ENCODE data around the gene GCC1. TPM values are rescaled to one million over a fixed set of nuclear protein-coding genes. Genes with fewer than 3 reads are reported as not detected.

GCC1 gene
- 25.2 and 27.0 TPM in 2 replicates for total RNA-seq (2021)
- percentile 85 among the genes with signal in this experiment for Bru-seq, nascent RNA
- BruChase-seq, experiment 1, labeled RNA remaining after a 2-hour chase, result percentile 97 among the genes with signal in this experiment
- BruChase-seq, experiment 2, labeled RNA remaining after a 6-hour chase, result percentile 89 among the genes with signal in this experiment
- long read RNA-seq, full-length matches to known transcripts, result 37 of 40 reads
- long read RNA-seq, partial matches to known transcripts, result 0 of 40 reads
- long read RNA-seq, other reads (novel, unspliced or antisense), result 3 of 40 reads

- Histone ChIP-seq H3K4me1 (replicated peaks; ENCODE audit: insufficient read depth) (peaks cover 31% of the 10 kb centered on the region), H3K27ac (peak within 1 kb of the TSS; percentile 52), H3K27me3 (ENCODE audit: insufficient read depth, low read depth) (no peaks in the 10 kb centered on the region), H3K4me3 (peak within 1 kb of the TSS; percentile 87), H2AFZ (peak within 1 kb of the TSS; percentile 97), H3K36me3 (ENCODE audit: low read depth) (0 out of 2 replicates have a peak, but pooled peaks cover 4% of the 10 kb centered on the region), H3K79me2 (ENCODE audit: low read depth) (peaks cover 45% of the 10 kb centered on the region), H4K20me1 (ENCODE audit: insufficient read depth) (peaks cover 29% of the 10 kb centered on the region; the same call in 1 of the 2 replicates), H3K4me2 (peak within 1 kb of the TSS; percentile 97), H3F3A (ENCODE audit: insufficient read depth, low read depth) (no peaks in the 10 kb centered on the region; the same call in 1 of the 2 replicates), H3K9me3 (ENCODE audit: insufficient read depth, low read depth) (no peaks in the 10 kb centered on the region), H3K9me2 (ENCODE audit: insufficient read depth) (no peaks in the 10 kb centered on the region)
- DNase-seq, result peak; percentile 69 to 96
- TF ChIP-seq CTCF (conservative IDR thresholded peaks at IDR 0.05) (no peak), EZH2 (IDR thresholded peaks at IDR 0.05; ENCODE audit: low read depth) (no peak)
- CTCF ChIA-PET, result interaction anchor here (0.6 kb wide), 1 partner anchor 333 kb away, joined by 4 read pairs; no protein-coding TSS in a partner anchor
- TSS peak; percentile 46 for BruUV-seq (replicated peaks)
- POLR2A ChIA-PET (ENCODE audit: unreplicated experiment), result interaction anchor here (0.6 kb wide), 3 partner anchors 330 to 538 kb away, joined by 3 read pairs; no protein-coding TSS in a partner anchor
- intact Hi-C loops (cut with micrococcal nuclease; ENCODE audit: unreplicated experiment), result loop anchor here (1.0 to 5.0 kb wide), 2 partner anchors 66 to 437 kb away; no protein-coding TSS in a partner anchor
These were observed at the start of gene GCC1 for GRCh38 chr7:127585044-127585953. TSS of gene GCC1 (minus strand) at chr7:127585596. CDS start at chr7:127585182, 414 bp downstream.

- no TSS peak for BruUV-seq (replicated peaks)
- no peaks in the 10 kb centered on the region for H3K4me1 ChIP-seq (replicated peaks; ENCODE audit: insufficient read depth)
- CTCF ChIA-PET, result no interaction called here
- TF ChIP-seq EZH2 (IDR thresholded peaks at IDR 0.05; ENCODE audit: low read depth), result no peak
- TF ChIP-seq CTCF (conservative IDR thresholded peaks at IDR 0.05), result no peak
- H3K9me2 ChIP-seq (ENCODE audit: insufficient read depth), result no peaks in the 10 kb centered on the region
- H3K27ac ChIP-seq, result no peak overlapping the region
- POLR2A ChIA-PET (ENCODE audit: unreplicated experiment), result no interaction called here
- no peaks in the 10 kb centered on the region for H3F3A ChIP-seq (ENCODE audit: insufficient read depth, low read depth)
- no peaks in the 10 kb centered on the region for H4K20me1 ChIP-seq (ENCODE audit: insufficient read depth)
- no peak overlapping the region for H3K4me2 ChIP-seq
- H3K9me3 ChIP-seq (ENCODE audit: insufficient read depth, low read depth), result no peaks in the 10 kb centered on the region
- DNase-seq, result no peak
- H3K79me2 ChIP-seq (ENCODE audit: low read depth), result no peaks in the 10 kb centered on the region
- 0 out of 2 replicates have a peak, but pooled peaks cover 4% of the 10 kb centered on the region for H3K27me3 ChIP-seq (ENCODE audit: insufficient read depth, low read depth)
- H2AFZ ChIP-seq, result no peak overlapping the region
- intact Hi-C loops (cut with micrococcal nuclease; ENCODE audit: unreplicated experiment), result no loop called here
- H3K36me3 ChIP-seq (ENCODE audit: low read depth), result no peaks in the 10 kb centered on the region
- H3K4me3 ChIP-seq, result no peak overlapping the region
These were observed 47.0 kb upstream of the GCC1 start for GRCh38 chr7:127632276-127632910.

- H2AFZ ChIP-seq, result no peak overlapping the region
- no peaks in the 10 kb centered on the region for H3F3A ChIP-seq (ENCODE audit: insufficient read depth, low read depth)
- BruUV-seq (replicated peaks), result no TSS peak
- peak in 1 of 2 experiments; percentile 17 for DNase-seq
- H3K4me3 ChIP-seq, result no peak overlapping the region
- no peak overlapping the region for H3K4me2 ChIP-seq
- no peaks in the 10 kb centered on the region for H3K9me2 ChIP-seq (ENCODE audit: insufficient read depth)
- H4K20me1 ChIP-seq (ENCODE audit: insufficient read depth), result no peaks in the 10 kb centered on the region
- intact Hi-C loops (cut with micrococcal nuclease; ENCODE audit: unreplicated experiment), result no loop called here
- no peak overlapping the region for H3K27ac ChIP-seq
- no peaks in the 10 kb centered on the region for H3K4me1 ChIP-seq (replicated peaks; ENCODE audit: insufficient read depth)
- peak; percentile 60; the same call in 1 of the 2 replicates for TF ChIP-seq CTCF (conservative IDR thresholded peaks at IDR 0.05)
- no peak for TF ChIP-seq EZH2 (IDR thresholded peaks at IDR 0.05; ENCODE audit: low read depth)
- POLR2A ChIA-PET (ENCODE audit: unreplicated experiment), result no interaction called here
- H3K27me3 ChIP-seq (ENCODE audit: insufficient read depth, low read depth), result 0 out of 2 replicates have a peak, but pooled peaks cover 4% of the 10 kb centered on the region
- no peaks in the 10 kb centered on the region for H3K36me3 ChIP-seq (ENCODE audit: low read depth)
- H3K79me2 ChIP-seq (ENCODE audit: low read depth), result no peaks in the 10 kb centered on the region
- CTCF ChIA-PET, result no interaction called here
- no peaks in the 10 kb centered on the region for H3K9me3 ChIP-seq (ENCODE audit: insufficient read depth, low read depth)
These were observed 44.0 kb upstream of the GCC1 start for GRCh38 chr7:127629268-127629854.

Measured in PC-9 (cell line).